ENCODE results near the gene VWA8.

VWA8 gene

DNA sequence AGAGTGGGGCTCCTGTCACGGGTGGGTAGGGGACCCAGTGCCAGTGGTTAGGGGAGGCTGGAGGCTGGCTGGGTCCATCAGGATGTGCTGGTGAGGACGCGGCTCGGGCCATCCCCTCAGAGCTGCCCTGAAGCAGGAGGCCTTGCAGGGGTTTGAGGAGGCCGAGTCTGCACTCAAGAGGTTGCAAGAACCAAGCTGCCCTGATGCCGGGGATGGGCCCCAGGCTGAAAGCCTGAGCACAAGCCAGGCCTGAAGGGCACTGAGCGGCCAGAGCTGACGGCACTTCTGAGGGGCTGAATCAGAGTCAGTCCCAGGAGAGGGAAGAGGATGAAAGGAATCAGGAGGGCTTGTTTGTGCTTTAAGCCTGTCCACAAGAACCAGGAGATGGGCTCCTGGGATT is 410.6 kb downstream of the VWA8 start:
- no peak for ATAC-seq
- TF ChIP-seq SNAI2 (CRISPR knock-in tag; IDR thresholded peaks at IDR 0.05), result no peak
- no peak for TF ChIP-seq ARNTL (CRISPR knock-in tag; IDR thresholded peaks at IDR 0.05; ENCODE audit: borderline replicate concordance, low read depth)
- no peak for TF ChIP-seq PPARA (CRISPR knock-in tag; IDR thresholded peaks at IDR 0.05; ENCODE audit: borderline replicate concordance)
- TF ChIP-seq CREB5 (CRISPR knock-in tag; IDR thresholded peaks at IDR 0.05; ENCODE audit: low read depth), result no peak
- TF ChIP-seq ZNF8 (CRISPR knock-in tag; IDR thresholded peaks at IDR 0.05), result no peak
- no peak for TF ChIP-seq CSDC2 (CRISPR knock-in tag; IDR thresholded peaks at IDR 0.05)
- TF ChIP-seq ZC3H10 (CRISPR knock-in tag; IDR thresholded peaks at IDR 0.05), result no peak
- no peak for TF ChIP-seq TOX (CRISPR knock-in tag; IDR thresholded peaks at IDR 0.05; ENCODE audit: borderline replicate concordance)
- no peak for TF ChIP-seq ZNF70 (CRISPR knock-in tag; IDR thresholded peaks at IDR 0.05)
- no peak for TF ChIP-seq ZNF565 (CRISPR knock-in tag; conservative IDR thresholded peaks at IDR 0.05; ENCODE audit: low read depth)

DNA sequence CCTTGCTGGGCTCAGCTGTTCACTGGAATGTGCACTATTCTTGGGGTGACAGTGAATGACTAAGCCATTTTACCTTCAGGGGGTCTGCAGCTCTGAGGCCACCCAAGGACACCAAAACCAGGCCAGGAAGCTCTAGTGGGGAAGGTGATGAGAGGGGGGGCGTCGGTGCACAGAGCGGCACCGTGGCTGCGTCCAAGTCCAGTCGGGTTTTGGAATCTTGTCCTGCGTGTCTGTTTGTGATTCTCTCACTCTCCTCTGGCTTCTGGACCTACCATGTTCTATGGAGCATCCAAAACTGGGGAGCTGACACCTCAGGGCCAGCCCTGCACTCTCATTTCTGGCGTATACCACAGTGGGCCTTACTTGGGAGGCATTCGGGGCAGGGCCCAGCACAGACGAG is 411.4 kb downstream of the VWA8 start:
- TF ChIP-seq ISL1 (CRISPR knock-in tag; IDR thresholded peaks at IDR 0.05) (no peak), BACH2 (CRISPR knock-in tag; IDR thresholded peaks at IDR 0.05; ENCODE audit: borderline replicate concordance) (no peak), ZC3H10 (CRISPR knock-in tag; IDR thresholded peaks at IDR 0.05) (no peak), CREB5 (CRISPR knock-in tag; IDR thresholded peaks at IDR 0.05; ENCODE audit: low read depth) (no peak), ARNTL (CRISPR knock-in tag; IDR thresholded peaks at IDR 0.05; ENCODE audit: borderline replicate concordance, low read depth) (no peak), POU6F1 (CRISPR knock-in tag; IDR thresholded peaks at IDR 0.05; ENCODE audit: borderline replicate concordance, low read depth) (no peak), OSR1 (CRISPR knock-in tag; IDR thresholded peaks at IDR 0.05) (no peak), ZFP3 (CRISPR knock-in tag; IDR thresholded peaks at IDR 0.05) (no peak), ZNF565 (CRISPR knock-in tag; conservative IDR thresholded peaks at IDR 0.05; ENCODE audit: low read depth) (no peak), ZFP30 (CRISPR knock-in tag; IDR thresholded peaks at IDR 0.05) (no peak), PPARA (CRISPR knock-in tag; IDR thresholded peaks at IDR 0.05; ENCODE audit: borderline replicate concordance) (no peak), TCF4 (CRISPR knock-in tag; IDR thresholded peaks at IDR 0.05; ENCODE audit: borderline replicate concordance) (no peak), RARB (CRISPR knock-in tag; IDR thresholded peaks at IDR 0.05) (no peak), ESRRG (CRISPR knock-in tag; IDR thresholded peaks at IDR 0.05) (no peak), GLIS3 (CRISPR knock-in tag; IDR thresholded peaks at IDR 0.05) (no peak), ZNF70 (CRISPR knock-in tag; IDR thresholded peaks at IDR 0.05) (no peak), SNAI2 (CRISPR knock-in tag; IDR thresholded peaks at IDR 0.05) (no peak)
- TF ChIP-seq, protein P1, sequence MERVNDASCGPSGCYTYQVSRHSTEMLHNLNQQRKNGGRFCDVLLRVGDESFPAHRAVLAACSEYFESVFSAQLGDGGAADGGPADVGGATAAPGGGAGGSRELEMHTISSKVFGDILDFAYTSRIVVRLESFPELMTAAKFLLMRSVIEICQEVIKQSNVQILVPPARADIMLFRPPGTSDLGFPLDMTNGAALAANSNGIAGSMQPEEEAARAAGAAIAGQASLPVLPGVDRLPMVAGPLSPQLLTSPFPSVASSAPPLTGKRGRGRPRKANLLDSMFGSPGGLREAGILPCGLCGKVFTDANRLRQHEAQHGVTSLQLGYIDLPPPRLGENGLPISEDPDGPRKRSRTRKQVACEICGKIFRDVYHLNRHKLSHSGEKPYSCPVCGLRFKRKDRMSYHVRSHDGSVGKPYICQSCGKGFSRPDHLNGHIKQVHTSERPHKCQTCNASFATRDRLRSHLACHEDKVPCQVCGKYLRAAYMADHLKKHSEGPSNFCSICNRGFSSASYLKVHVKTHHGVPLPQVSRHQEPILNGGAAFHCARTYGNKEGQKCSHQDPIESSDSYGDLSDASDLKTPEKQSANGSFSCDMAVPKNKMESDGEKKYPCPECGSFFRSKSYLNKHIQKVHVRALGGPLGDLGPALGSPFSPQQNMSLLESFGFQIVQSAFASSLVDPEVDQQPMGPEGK (CRISPR knock-in tag; IDR thresholded peaks at IDR 0.05; ENCODE audit: borderline replicate concordance), result no peak

DNA sequence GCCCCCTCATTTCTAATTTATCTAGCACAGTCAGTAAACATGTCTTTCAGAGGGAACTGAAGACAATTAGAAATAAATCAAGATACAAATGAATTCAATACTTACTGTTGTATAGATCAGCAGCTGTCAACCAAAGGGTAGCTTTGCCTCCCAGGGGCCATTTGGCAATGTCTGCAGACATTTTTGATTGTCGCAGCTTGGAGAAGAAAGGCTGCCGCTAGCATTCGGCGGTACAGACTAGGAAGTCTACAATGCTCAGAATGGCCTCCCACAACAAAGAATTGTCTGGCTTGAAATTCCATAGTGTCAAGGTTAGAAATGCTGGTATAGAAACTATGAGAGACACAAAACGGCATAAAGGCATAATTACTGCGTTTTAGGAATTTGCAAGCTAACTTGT is 412.0 kb downstream of the VWA8 start:
- TF ChIP-seq ARNTL (CRISPR knock-in tag; IDR thresholded peaks at IDR 0.05; ENCODE audit: borderline replicate concordance, low read depth) (no peak), SNAI2 (CRISPR knock-in tag; IDR thresholded peaks at IDR 0.05) (no peak), POU6F1 (CRISPR knock-in tag; IDR thresholded peaks at IDR 0.05; ENCODE audit: borderline replicate concordance, low read depth) (no peak), TOX (CRISPR knock-in tag; IDR thresholded peaks at IDR 0.05; ENCODE audit: borderline replicate concordance) (no peak), ESRRG (CRISPR knock-in tag; IDR thresholded peaks at IDR 0.05) (no peak), ZNF565 (CRISPR knock-in tag; conservative IDR thresholded peaks at IDR 0.05; ENCODE audit: low read depth) (no peak), ZNF8 (CRISPR knock-in tag; IDR thresholded peaks at IDR 0.05) (no peak), ZFP3 (CRISPR knock-in tag; IDR thresholded peaks at IDR 0.05) (no peak), GLIS3 (CRISPR knock-in tag; IDR thresholded peaks at IDR 0.05) (no peak), OSR1 (CRISPR knock-in tag; IDR thresholded peaks at IDR 0.05) (no peak), PPARA (CRISPR knock-in tag; IDR thresholded peaks at IDR 0.05; ENCODE audit: borderline replicate concordance) (no peak), ZC3H10 (CRISPR knock-in tag; IDR thresholded peaks at IDR 0.05) (no peak), ISL1 (CRISPR knock-in tag; IDR thresholded peaks at IDR 0.05) (no peak)
- TF ChIP-seq, protein P2, sequence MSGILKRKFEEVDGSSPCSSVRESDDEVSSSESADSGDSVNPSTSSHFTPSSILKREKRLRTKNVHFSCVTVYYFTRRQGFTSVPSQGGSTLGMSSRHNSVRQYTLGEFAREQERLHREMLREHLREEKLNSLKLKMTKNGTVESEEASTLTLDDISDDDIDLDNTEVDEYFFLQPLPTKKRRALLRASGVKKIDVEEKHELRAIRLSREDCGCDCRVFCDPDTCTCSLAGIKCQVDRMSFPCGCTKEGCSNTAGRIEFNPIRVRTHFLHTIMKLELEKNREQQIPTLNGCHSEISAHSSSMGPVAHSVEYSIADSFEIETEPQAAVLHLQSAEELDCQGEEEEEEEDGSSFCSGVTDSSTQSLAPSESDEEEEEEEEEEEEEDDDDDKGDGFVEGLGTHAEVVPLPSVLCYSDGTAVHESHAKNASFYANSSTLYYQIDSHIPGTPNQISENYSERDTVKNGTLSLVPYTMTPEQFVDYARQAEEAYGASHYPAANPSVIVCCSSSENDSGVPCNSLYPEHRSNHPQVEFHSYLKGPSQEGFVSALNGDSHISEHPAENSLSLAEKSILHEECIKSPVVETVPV (CRISPR knock-in tag; IDR thresholded peaks at IDR 0.05), result no peak
- TF ChIP-seq, protein P1 (CRISPR knock-in tag; IDR thresholded peaks at IDR 0.05; ENCODE audit: borderline replicate concordance), result no peak
- ATAC-seq, result no peak

More for the DNA sequence above, 411.4 kb downstream of the VWA8 start:
- ATAC-seq, result no peak
